GM10266 (cell line): ENCODE measurements around the gene TICRR.

Source experiments
- DNase-seq: peaks from one replicate; pipeline ENCODE4 v3.0.0; 2012; ENCODE audit errors: extremely low spot score
- CTCF ChIP-seq: IDR thresholded peaks from 2 replicates; pipeline ENCODE4 v1.5.1; 2012; ENCODE audit warnings: mild to moderate bottlenecking, low read depth; ENCODE audit not compliant: control insufficient read depth, insufficient read depth; ENCODE audit errors: missing control alignments

The TICRR gene

GRCh38 chr15:89648106-89649012, 73.1 kb downstream of the TICRR start:
- no peak for DNase-seq
- no peak for TF ChIP-seq CTCF

- DNase-seq, result no peak
- TF ChIP-seq CTCF, result no peak
Measured at GRCh38 chr15:89649013-89649625, 73.8 kb downstream of the TICRR start.

- no peak for TF ChIP-seq CTCF
- no peak for DNase-seq
Measured at GRCh38 chr15:89649716-89650115, 74.4 kb downstream of the TICRR start.

- no peak for DNase-seq
- no peak for TF ChIP-seq CTCF
Measured at GRCh38 chr15:89652131-89652530, 76.9 kb downstream of the TICRR start.

GRCh38 chr15:89652666-89653065, 77.4 kb downstream of the TICRR start:
- no peak for DNase-seq
- no peak for TF ChIP-seq CTCF

DNA sequence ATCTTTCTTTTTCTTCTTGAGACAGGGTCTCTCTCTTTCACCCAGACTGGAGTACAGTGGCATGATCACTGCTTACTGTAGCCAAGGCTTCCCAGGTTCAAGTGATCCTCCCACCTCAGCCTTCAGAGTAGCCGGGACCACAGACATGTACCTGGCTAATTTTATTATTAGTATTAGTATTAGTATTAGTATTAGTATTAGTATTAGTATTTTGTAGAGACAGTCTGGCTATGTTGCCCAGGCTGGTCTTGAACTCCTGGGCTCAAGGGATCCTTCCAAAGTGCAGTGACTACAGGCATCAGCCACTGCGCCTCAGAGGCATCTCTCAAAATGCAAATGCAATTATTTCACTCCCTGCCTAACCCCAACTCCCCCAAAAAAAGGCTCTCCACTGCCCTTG, 78.3 kb downstream of the TICRR start:
- no peak for TF ChIP-seq CTCF
- no peak for DNase-seq

DNA sequence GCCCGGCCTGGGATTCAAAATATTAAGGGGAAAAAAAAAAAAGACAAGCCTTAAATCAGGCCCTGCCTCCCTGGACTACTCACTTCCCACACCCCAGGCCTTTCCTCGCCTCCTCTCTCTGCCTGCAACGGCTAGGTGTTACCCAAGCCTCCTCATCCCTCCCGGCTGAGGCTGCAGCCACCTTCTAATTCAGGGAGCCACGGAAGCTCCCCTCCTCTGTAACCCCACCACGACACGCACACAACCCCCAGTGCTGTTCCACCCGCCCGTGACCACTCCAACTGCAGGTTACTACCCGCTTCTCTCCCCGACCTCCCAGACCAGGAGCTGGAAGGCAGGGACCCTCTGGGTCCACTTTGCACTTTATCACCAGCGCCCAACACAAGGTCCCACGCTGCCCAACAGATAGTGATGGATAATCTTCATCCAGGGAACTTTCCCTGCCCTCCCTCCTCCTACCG, 79.1 kb downstream of the TICRR start:
- no peak for DNase-seq
- TF ChIP-seq CTCF, result no peak
